ENCODE measurements around the gene WNT7B.

The WNT7B gene

GRCh38 chr22:45953178-45953577 lies 23.8 kb downstream of the WNT7B start:
- DNase-seq (ENCODE audit: low spot score): no peak

- no peak for DNase-seq (ENCODE audit: low spot score)
Observed at GRCh38 chr22:45952553-45952952, 24.4 kb downstream of the WNT7B start.

- no peak for DNase-seq (ENCODE audit: low spot score)
Observed at GRCh38 chr22:45952151-45952550, 24.8 kb downstream of the WNT7B start.

GRCh38 chr22:45949891-45950290 lies 27.1 kb downstream of the WNT7B start:
- DNase-seq (ENCODE audit: low spot score): no peak

- no peak for DNase-seq (ENCODE audit: low spot score)
Observed at GRCh38 chr22:45949258-45949870, 27.6 kb downstream of the WNT7B start.

GRCh38 chr22:45948081-45948648 lies 28.8 kb downstream of the WNT7B start:
- peak; percentile 79 for DNase-seq (ENCODE audit: low spot score)

GRCh38 chr22:45946805-45947600 lies 30.0 kb downstream of the WNT7B start:
- DNase-seq (ENCODE audit: low spot score): no peak

GRCh38 chr22:45945621-45946106 lies 31.3 kb downstream of the WNT7B start:
- no peak for DNase-seq (ENCODE audit: low spot score)

GRCh38 chr22:45942787-45943493 lies 34.0 kb downstream of the WNT7B start:
- no peak for DNase-seq (ENCODE audit: low spot score)

- no peak for DNase-seq (ENCODE audit: low spot score)
Observed at GRCh38 chr22:45942344-45942743, 34.6 kb downstream of the WNT7B start.

- DNase-seq (ENCODE audit: low spot score): no peak
Observed at GRCh38 chr22:45938913-45939312, 38.0 kb downstream of the WNT7B start.

GRCh38 chr22:45937960-45938359 lies 39.0 kb downstream of the WNT7B start:
- no peak for DNase-seq (ENCODE audit: low spot score)

GRCh38 chr22:45935573-45935972 lies 41.4 kb downstream of the WNT7B start:
- no peak for DNase-seq (ENCODE audit: low spot score)

GRCh38 chr22:45934659-45935341 lies 42.2 kb downstream of the WNT7B start:
- DNase-seq (ENCODE audit: low spot score): no peak

- no peak for DNase-seq (ENCODE audit: low spot score)
Observed at GRCh38 chr22:45934168-45934564, 42.8 kb downstream of the WNT7B start.

- DNase-seq (ENCODE audit: low spot score): no peak
Observed at GRCh38 chr22:45933506-45934167, 43.3 kb downstream of the WNT7B start.

GRCh38 chr22:45932071-45932470 lies 44.9 kb downstream of the WNT7B start:
- no peak for DNase-seq (ENCODE audit: low spot score)

- no peak for DNase-seq (ENCODE audit: low spot score)
Observed at GRCh38 chr22:45931042-45931441, 45.9 kb downstream of the WNT7B start.

GRCh38 chr22:45930324-45930723 lies 46.6 kb downstream of the WNT7B start:
- no peak for DNase-seq (ENCODE audit: low spot score)

- DNase-seq (ENCODE audit: low spot score): no peak
Observed at GRCh38 chr22:45929649-45930048, 47.3 kb downstream of the WNT7B start.

GRCh38 chr22:45928726-45929368 lies 48.1 kb downstream of the WNT7B start:
- no peak for DNase-seq (ENCODE audit: low spot score)

Measured in D341Med (cell line).